ENCODE measurements around the gene EXOSC7. TPM values are rescaled to one million over a fixed set of nuclear protein-coding genes. Genes with fewer than 3 reads are reported as not detected.

The EXOSC7 gene
- total and polyA plus RNA-seq, 10 of the 15 experiments (the other 5 are each of a cell fraction or from before 2014, with no cell fraction given), result 58.0 to 193 (median 82.9) TPM

- ChIA-PET CTCF (interaction anchor here (0.6 kb wide), 1 partner anchor 20 kb away, joined by 3 read pairs; no protein-coding TSS in a partner anchor), POLR2A (no interaction called here), SMC1A (ENCODE audit: uncharacterized antibody, unreplicated experiment) (no interaction called here), RAD21 (ENCODE audit: unreplicated experiment) (no interaction called here)
- BruUV-seq (replicated peaks), result no TSS peak
- ATAC-seq, result no peak
- TF ChIP-seq USF2 (IDR thresholded peaks at IDR 0.05; ENCODE audit: borderline replicate concordance, low read depth, low read length), result no peak
- TF ChIP-seq ZNF384 (IDR thresholded peaks at IDR 0.05; ENCODE audit: borderline replicate concordance, low read depth, low read length), result no peak
- no peak for TF ChIP-seq PAX5 (IDR thresholded peaks at IDR 0.05; ENCODE audit: borderline replicate concordance, low read depth, low read length)
- no peak for TF ChIP-seq ZZZ3 (IDR thresholded peaks at IDR 0.05; ENCODE audit: control insufficient read depth, insufficient read length, low read depth)
- no peak overlapping the region for H3K9ac ChIP-seq (ENCODE audit: control insufficient read depth, insufficient read depth, low read length)
- H4K20me1 ChIP-seq (ENCODE audit: control insufficient read depth, insufficient read depth), result no peaks in the 10 kb centered on the region
- no peaks in the 10 kb centered on the region for H3K4me1 ChIP-seq (ENCODE audit: control insufficient read depth, insufficient read depth, low read length)
- in situ Hi-C loops (cut with MboI) (no loop called here), intact Hi-C loops (cut with micrococcal nuclease; ENCODE audit: unreplicated experiment) (no loop called here)
- H3K27ac ChIP-seq (ENCODE audit: control insufficient read depth, insufficient read depth), result no peak overlapping the region
- H3K27me3 ChIP-seq (replicated peaks in 1 of 2; ENCODE audit: control insufficient read depth in 2 of 2, insufficient read depth in 2 of 2, low read length in 1 of 2), result no peaks in the 10 kb centered on the region
- no peaks in the 10 kb centered on the region for H3K9me3 ChIP-seq (replicated peaks; ENCODE audit: control insufficient read depth, insufficient read depth, low read length)
- H3K36me3 ChIP-seq (ENCODE audit: control insufficient read depth in 2 of 2, insufficient read depth in 2 of 2, low read length in 1 of 2), result no peaks in the 10 kb centered on the region
- no peaks in the 10 kb centered on the region for H3K79me2 ChIP-seq (ENCODE audit: control insufficient read depth, insufficient read depth, low read length)
- no peak overlapping the region for H2AFZ ChIP-seq (ENCODE audit: control insufficient read depth, low read depth, low read length)
- H3K4me3 ChIP-seq, result no peak overlapping the region
- no peak for FAIRE-seq
- H3K4me2 ChIP-seq (ENCODE audit: control insufficient read depth, insufficient read depth), result no peak overlapping the region
- DNase-seq (ENCODE audit: low read depth, low spot score), result no peak
- WGBS (ENCODE audit: insufficient coverage, insufficient replicate concordance, low lambda C conversion rate, missing lambda C conversion rate), result 69% methylated on average over 2 of the region's 2 CpGs
These were observed 83.1 kb downstream of the EXOSC7 start for GRCh38 chr3:45059132-45059531.

- Histone ChIP-seq H3K9me3 (replicated peaks; ENCODE audit: control insufficient read depth, insufficient read depth, low read length) (no peaks in the 10 kb centered on the region), H3K36me3 (ENCODE audit: control insufficient read depth in 2 of 2, insufficient read depth in 2 of 2, low read length in 1 of 2) (no peaks in the 10 kb centered on the region), H3K4me3 (no peak overlapping the region), H3K4me2 (ENCODE audit: control insufficient read depth, insufficient read depth) (no peak overlapping the region), H2AFZ (ENCODE audit: control insufficient read depth, low read depth, low read length) (no peak overlapping the region), H3K9ac (ENCODE audit: control insufficient read depth, insufficient read depth, low read length) (no peak overlapping the region), H3K79me2 (ENCODE audit: control insufficient read depth, insufficient read depth, low read length) (no peaks in the 10 kb centered on the region), H3K4me1 (ENCODE audit: control insufficient read depth, insufficient read depth, low read length) (no peaks in the 10 kb centered on the region), H3K27me3 (replicated peaks in 1 of 2; ENCODE audit: control insufficient read depth in 2 of 2, insufficient read depth in 2 of 2, low read length in 1 of 2) (no peaks in the 10 kb centered on the region), H3K27ac (ENCODE audit: control insufficient read depth, insufficient read depth) (no peak overlapping the region), H4K20me1 (ENCODE audit: control insufficient read depth, insufficient read depth) (no peaks in the 10 kb centered on the region)
- FAIRE-seq (no peak), DNase-seq (ENCODE audit: low read depth, low spot score) (no peak), ATAC-seq (no peak)
- CTCF ChIA-PET, result no interaction called here
- BruUV-seq (replicated peaks), result no TSS peak
- TF ChIP-seq POLR2A (IDR thresholded peaks at IDR 0.05; ENCODE audit: low read depth, low read length) (no peak), NBN (IDR thresholded peaks at IDR 0.05) (no peak), SPI1 (IDR thresholded peaks at IDR 0.05; ENCODE audit: borderline replicate concordance, insufficient read depth, low read depth, low read length) (no peak), E4F1 (IDR thresholded peaks at IDR 0.05; ENCODE audit: borderline replicate concordance, partially characterized antibody) (no peak), NR2C1 (IDR thresholded peaks at IDR 0.05) (no peak), DPF2 (IDR thresholded peaks at IDR 0.05) (no peak), PBX3 (IDR thresholded peaks at IDR 0.05; ENCODE audit: insufficient replicate concordance, low read depth, low read length) (no peak), ZZZ3 (IDR thresholded peaks at IDR 0.05; ENCODE audit: control insufficient read depth, insufficient read length, low read depth) (no peak)
- intact Hi-C loops (cut with micrococcal nuclease; ENCODE audit: unreplicated experiment), result no loop called here
- RAD21 ChIA-PET (ENCODE audit: unreplicated experiment), result interaction anchor here (1.0 to 1.1 kb wide), 2 partner anchors 19 to 150 kb away, joined by 3 read pairs; no protein-coding TSS in a partner anchor
- POLR2A ChIA-PET, result interaction anchor here (0.6 kb wide), 1 partner anchor 179 kb away, joined by 5 read pairs; no protein-coding TSS in a partner anchor
- WGBS (ENCODE audit: insufficient coverage, insufficient replicate concordance, low lambda C conversion rate, missing lambda C conversion rate), result 1% methylated on average over 4 of the region's 4 CpGs
- SMC1A ChIA-PET (ENCODE audit: uncharacterized antibody, unreplicated experiment), result interaction anchor here (1.0 to 1.6 kb wide), 2 partner anchors 10 to 150 kb away, joined by 3 to 4 read pairs; no protein-coding TSS in a partner anchor
- in situ Hi-C loops (cut with MboI), result no loop called here
These were observed 84.3 kb downstream of the EXOSC7 start for GRCh38 chr3:45060165-45060892.

Measured in GM12878 (cell line).